Activated T-helper 1 cell treated with anti-CD3 and anti-CD28 coated beads, Interleukin-2, amount 50 U/mL, for 16 hours (primary cell): ENCODE results near the gene TMEM214.
A peak's percentile ranks its signal among the peaks of the same experiment; 100 is the strongest.

Source experiments
- DNase-seq, 2 donors: peaks; one replicate each; pipeline ENCODE4 v3.0.0-alpha.2; 2020; ENCODE audit warnings: low read depth in 1 of 2, low spot score in 1 of 2

TMEM214 gene

GRCh38 chr2:27038631-27039339 lies 6.0 kb downstream of the TMEM214 start:
- no peak for DNase-seq

GRCh38 chr2:27039426-27039825 lies 6.7 kb downstream of the TMEM214 start:
- DNase-seq, result no peak

GRCh38 chr2:27039871-27040270 lies 7.1 kb downstream of the TMEM214 start:
- DNase-seq, result no peak

GRCh38 chr2:27040282-27040681 lies 7.5 kb downstream of the TMEM214 start:
- no peak for DNase-seq

GRCh38 chr2:27041752-27042151 lies 9.0 kb downstream of the TMEM214 start:
- no peak for DNase-seq

GRCh38 chr2:27042159-27042661 lies 9.4 kb downstream of the TMEM214 start:
- DNase-seq, result no peak

- DNase-seq, result no peak
Measured at GRCh38 chr2:27042985-27043634, 10.3 kb downstream of the TMEM214 start.

- peak; percentile 26 to 57 for DNase-seq
Measured at GRCh38 chr2:27049422-27050280, 16.9 kb downstream of the TMEM214 start.

GRCh38 chr2:27050281-27050995 lies 17.7 kb downstream of the TMEM214 start:
- peak; percentile 87 to 88 for DNase-seq

GRCh38 chr2:27050996-27051901 lies 18.5 kb downstream of the TMEM214 start, which contains the start of gene AGBL5:
Gene AGBL5, plus strand, starts transcription at chr2:27051668. Its CDS starts 1,291 bp downstream, at chr2:27052959.
- DNase-seq, result peak; percentile 92

GRCh38 chr2:27051902-27052645 lies 19.3 kb downstream of the TMEM214 start:
- DNase-seq, result peak in 1 of 2 donors; percentile 18

- DNase-seq, result no peak
Measured at GRCh38 chr2:27053321-27053720, 20.6 kb downstream of the TMEM214 start.

- DNase-seq, result no peak
Measured at GRCh38 chr2:27053776-27054175, 21.0 kb downstream of the TMEM214 start.

GRCh38 chr2:27054721-27055120 lies 22.0 kb downstream of the TMEM214 start:
- no peak for DNase-seq

GRCh38 chr2:27057184-27057583 lies 24.4 kb downstream of the TMEM214 start:
- no peak for DNase-seq

- no peak for DNase-seq
Measured at GRCh38 chr2:27058210-27058609, 25.4 kb downstream of the TMEM214 start.

- no peak for DNase-seq
Measured at GRCh38 chr2:27059141-27059820, 26.5 kb downstream of the TMEM214 start.

GRCh38 chr2:27060323-27060722 lies 27.6 kb downstream of the TMEM214 start:
- DNase-seq, result no peak

GRCh38 chr2:27065128-27065527 lies 32.4 kb downstream of the TMEM214 start:
- DNase-seq, result no peak
